ENCODE measurements around the gene TRIM38. TPM values are rescaled to one million over a fixed set of nuclear protein-coding genes. Genes with fewer than 3 reads are reported as not detected.
A peak's percentile ranks its signal among the peaks of the same experiment; 100 is the strongest.

Gene TRIM38
- total RNA-seq, 4 donors from 2014 or later, result 3.9 to 14.9 (median 6.4) TPM

DNA sequence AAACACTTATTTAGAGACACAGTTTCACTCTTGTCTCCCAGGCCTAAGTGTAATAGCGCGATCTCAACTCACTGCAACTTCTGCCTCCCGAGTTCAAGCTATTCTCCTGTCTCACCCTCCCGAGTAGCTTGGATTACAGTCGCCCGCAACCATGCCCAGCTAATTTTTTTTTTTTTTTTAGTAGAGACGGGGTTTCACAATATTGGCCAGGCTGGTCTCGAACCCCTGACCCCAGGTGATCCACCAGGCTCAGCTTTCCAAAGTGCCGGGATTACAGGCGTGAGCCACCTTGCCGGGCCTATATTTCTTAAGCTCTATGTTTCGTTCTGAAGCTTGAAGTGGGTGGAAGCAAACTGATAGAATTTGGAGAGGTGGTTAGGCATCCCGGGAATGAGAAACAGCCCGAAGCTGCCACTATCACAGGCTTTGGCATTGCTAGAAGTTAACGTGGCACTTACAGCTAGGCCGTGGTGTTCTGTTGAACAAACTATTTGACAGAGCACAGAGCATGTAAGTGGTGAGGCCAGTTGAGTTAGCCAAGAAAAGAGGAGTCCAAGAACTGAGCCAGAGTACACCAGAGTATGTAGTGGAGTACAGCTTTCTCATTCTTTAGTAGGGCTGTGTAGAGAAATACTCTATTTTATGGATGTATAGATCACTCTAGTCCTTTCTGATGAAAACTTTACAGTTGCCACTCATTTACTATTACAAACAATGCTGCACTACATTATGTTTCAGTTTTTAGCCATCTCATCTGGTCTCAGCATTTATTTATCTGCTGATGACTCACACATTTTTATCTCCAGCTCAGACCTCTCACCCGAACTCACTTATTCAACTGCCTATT is 62.7 kb downstream of the TRIM38 start:
- 81% methylated on average over 17 of the region's 17 CpGs for WGBS
- peak overlapping the region; percentile 69 for H3K4me3 ChIP-seq

DNA sequence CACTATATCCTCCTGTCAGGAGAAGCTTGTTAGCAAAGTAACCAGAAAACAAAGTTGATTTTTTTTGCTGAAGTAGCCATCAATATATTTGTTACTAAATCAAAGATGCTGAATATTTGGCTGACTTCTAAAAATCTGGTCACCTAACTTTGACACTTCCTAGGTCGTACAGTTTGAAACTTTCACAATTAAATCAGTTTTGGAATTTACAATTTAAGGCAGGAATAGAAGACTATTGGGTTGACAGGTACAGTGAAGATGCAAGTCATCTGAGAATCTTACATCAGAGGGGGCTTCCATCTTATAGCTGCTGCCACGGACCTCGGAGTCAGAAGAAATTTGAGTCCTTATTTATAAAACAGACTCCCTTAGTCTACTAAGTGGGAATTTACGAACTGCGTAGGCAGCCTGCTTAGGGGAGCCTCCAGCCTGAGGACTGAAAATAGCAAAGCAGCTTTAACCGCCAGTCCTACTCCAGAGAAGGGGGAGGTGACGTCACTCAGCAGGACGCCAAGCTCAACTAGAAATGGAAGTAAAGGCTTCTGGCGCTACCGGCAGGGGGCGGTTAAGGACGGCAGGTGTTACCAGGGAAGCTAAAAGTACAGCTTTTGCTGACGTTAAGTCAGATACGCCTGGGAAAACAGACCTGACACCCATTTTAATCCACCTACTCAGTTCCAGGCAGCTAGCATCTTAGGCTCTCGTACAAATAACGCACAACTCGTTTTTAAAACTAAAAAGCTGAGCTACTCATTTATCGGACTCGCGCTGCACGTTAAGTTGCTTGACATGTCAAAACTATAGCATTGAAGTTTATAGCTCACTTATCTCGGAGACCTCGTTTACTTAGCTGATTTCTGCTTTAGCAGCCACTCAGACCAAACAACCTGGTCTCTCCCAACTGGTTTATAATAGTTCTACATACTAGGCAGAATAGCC is 63.6 kb downstream of the TRIM38 start:
- H3K36me3 ChIP-seq, result no peaks in the 10 kb centered on the region

More for the DNA sequence above, 62.7 kb downstream of the TRIM38 start:
- no peaks in the 10 kb centered on the region for H3K27me3 ChIP-seq
- H3K4me1 ChIP-seq, result peaks cover 33% of the 10 kb centered on the region
- DNase-seq (ENCODE audit: low spot score in 2 of 2), result no peak
- H3K27ac ChIP-seq, result peak overlapping the region; percentile 85
- TF ChIP-seq POLR2AphosphoS5 (IDR thresholded peaks at IDR 0.05), result no peak
- H3K36me3 ChIP-seq, result no peaks in the 10 kb centered on the region
- no peaks in the 10 kb centered on the region for H3K9me3 ChIP-seq

DNA sequence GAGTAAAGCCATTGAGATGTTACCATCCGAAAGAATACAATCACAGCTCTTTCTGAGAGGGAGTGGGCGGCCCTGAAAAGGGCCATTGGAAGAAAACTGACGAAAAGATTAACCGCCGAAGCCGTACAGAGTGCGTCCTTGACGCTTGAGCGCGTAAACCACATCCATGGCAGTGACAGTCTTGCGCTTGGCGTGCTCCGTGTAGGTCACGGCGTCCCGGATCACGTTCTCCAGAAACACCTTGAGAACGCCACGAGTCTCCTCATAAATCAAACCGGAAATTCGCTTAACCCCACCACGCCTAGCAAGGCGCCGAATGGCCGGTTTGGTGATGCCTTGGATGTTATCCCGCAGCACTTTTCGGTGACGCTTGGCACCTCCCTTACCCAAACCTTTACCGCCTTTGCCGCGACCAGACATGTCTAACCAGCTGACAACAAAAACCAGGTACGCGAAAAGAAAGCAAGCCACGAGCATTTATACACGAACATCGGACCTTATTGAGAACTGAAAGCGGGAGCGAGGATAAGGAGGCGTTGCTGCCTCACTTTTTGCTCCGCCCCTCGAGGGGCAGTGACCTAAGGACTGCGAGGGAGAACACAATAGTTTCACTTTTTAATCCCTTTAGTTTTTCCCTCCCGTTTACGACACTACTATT is 64.4 kb downstream of the TRIM38 start:
- H3K36me3 ChIP-seq, result no peaks in the 10 kb centered on the region
- WGBS, result 0% methylated on average over 37 of the region's 44 CpGs
- TF ChIP-seq POLR2AphosphoS5 (IDR thresholded peaks at IDR 0.05) (peak; percentile 56 to 99 (median 83)), EP300 (IDR thresholded peaks at IDR 0.05) (no peak), POLR2A (IDR thresholded peaks at IDR 0.05) (peak in 1 of 2 donors; percentile 81)

More for the DNA sequence above, 63.6 kb downstream of the TRIM38 start:
- peak overlapping the region; percentile 69 for H3K4me3 ChIP-seq
- peak overlapping the region; percentile 85 for H3K27ac ChIP-seq
- H3K27me3 ChIP-seq, result no peaks in the 10 kb centered on the region
- TF ChIP-seq, protein P1, sequence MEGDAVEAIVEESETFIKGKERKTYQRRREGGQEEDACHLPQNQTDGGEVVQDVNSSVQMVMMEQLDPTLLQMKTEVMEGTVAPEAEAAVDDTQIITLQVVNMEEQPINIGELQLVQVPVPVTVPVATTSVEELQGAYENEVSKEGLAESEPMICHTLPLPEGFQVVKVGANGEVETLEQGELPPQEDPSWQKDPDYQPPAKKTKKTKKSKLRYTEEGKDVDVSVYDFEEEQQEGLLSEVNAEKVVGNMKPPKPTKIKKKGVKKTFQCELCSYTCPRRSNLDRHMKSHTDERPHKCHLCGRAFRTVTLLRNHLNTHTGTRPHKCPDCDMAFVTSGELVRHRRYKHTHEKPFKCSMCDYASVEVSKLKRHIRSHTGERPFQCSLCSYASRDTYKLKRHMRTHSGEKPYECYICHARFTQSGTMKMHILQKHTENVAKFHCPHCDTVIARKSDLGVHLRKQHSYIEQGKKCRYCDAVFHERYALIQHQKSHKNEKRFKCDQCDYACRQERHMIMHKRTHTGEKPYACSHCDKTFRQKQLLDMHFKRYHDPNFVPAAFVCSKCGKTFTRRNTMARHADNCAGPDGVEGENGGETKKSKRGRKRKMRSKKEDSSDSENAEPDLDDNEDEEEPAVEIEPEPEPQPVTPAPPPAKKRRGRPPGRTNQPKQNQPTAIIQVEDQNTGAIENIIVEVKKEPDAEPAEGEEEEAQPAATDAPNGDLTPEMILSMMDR (IDR thresholded peaks at IDR 0.05), result peak; percentile 54 to 83
- TF ChIP-seq POLR2AphosphoS5 (IDR thresholded peaks at IDR 0.05), result no peak
- under 1% methylated on average over 23 of the region's 23 CpGs for WGBS
- peaks cover 26% of the 10 kb centered on the region for H3K4me1 ChIP-seq
- H3K9me3 ChIP-seq, result no peaks in the 10 kb centered on the region
- peak; percentile 94 to 96 for DNase-seq (ENCODE audit: low spot score in 2 of 2)

DNA sequence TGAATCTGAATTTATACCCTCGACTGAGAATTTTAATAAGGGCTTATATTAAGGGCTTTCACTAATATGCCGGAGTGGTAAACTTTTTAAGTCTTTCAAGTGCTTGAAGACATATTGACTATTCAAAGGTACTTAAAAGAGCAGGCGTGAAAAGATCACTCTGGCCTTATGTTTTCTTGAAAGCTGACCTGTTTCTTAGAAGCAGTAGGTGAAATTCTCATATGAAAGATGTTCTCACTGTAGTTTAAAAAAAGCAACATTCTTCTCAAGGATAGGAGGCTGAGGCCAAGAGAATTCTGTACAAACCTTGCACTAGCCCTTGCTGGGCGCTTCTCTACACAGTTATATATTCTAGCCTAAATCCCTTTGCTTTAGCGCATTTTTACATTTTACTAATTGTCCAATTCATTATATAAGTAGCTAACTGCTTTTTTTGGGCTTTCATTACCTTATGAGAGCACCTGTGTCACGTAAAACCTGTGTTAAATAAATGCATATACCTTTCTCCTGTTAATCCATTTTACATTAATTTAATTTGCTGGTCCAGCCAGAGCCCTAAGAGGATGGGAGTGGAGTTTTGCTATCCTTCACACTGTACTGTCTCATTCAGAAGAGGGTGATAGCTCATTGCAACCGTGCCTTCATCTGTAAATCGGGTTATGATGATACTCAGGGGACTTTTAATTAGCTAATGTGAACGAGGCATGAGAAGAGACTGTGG is 65.0 kb downstream of the TRIM38 start:
- Histone ChIP-seq H3K4me1 (peaks cover 37% of the 10 kb centered on the region), H3K27me3 (no peaks in the 10 kb centered on the region), H3K4me3 (peak overlapping the region; percentile 69), H3K9me3 (no peaks in the 10 kb centered on the region), H3K27ac (peak overlapping the region; percentile 85), H3K36me3 (no peaks in the 10 kb centered on the region)
- DNase-seq (ENCODE audit: low spot score in 2 of 2), result no peak
- WGBS, result 55% methylated on average over 9 of the region's 9 CpGs
- no peak for TF ChIP-seq POLR2AphosphoS5 (IDR thresholded peaks at IDR 0.05)
- no peak for TF ChIP-seq EP300 (IDR thresholded peaks at IDR 0.05)
- no peak for TF ChIP-seq POLR2A (IDR thresholded peaks at IDR 0.05)
- TF ChIP-seq, protein P1 (IDR thresholded peaks at IDR 0.05), result no peak

More for the DNA sequence above, 64.4 kb downstream of the TRIM38 start:
- no peaks in the 10 kb centered on the region for H3K9me3 ChIP-seq
- H3K27ac ChIP-seq, result peak overlapping the region; percentile 85
- peak overlapping the region; percentile 69 for H3K4me3 ChIP-seq
- peaks cover 30% of the 10 kb centered on the region for H3K4me1 ChIP-seq
- peak; percentile 93 for DNase-seq (ENCODE audit: low spot score in 2 of 2)
- no peaks in the 10 kb centered on the region for H3K27me3 ChIP-seq

DNA sequence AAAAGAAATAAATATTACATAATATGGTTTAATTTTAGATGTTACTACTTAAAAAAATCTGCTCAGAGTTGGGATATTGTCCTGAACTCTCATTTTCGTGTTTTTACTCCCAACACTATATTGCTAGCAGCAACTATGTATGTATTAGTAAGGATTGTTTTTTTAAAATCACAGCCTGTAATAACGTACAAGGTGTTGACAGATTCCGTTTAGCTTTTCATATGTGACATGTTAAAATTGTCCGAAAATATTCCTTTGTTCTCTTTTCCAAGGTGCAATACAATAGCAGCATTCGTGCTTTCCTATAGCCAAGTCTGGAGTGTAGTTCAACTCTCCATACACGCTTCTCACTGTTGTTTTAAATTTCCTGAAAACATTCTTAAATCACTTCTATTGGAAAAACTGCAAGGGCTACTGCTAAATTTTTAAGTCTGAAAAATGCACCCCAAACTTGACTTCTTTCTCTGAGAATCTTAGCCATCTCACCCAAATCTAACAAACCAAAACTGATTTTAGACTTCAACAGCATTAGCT is 65.7 kb downstream of the TRIM38 start:
- Histone ChIP-seq H3K4me1 (peaks cover 42% of the 10 kb centered on the region), H3K4me3 (no peak overlapping the region), H3K36me3 (no peaks in the 10 kb centered on the region), H3K27me3 (no peaks in the 10 kb centered on the region), H3K9me3 (no peaks in the 10 kb centered on the region), H3K27ac (no peak overlapping the region)
- 84% methylated on average over 6 of the region's 6 CpGs for WGBS
- TF ChIP-seq EP300 (IDR thresholded peaks at IDR 0.05), result no peak
- no peak for TF ChIP-seq POLR2AphosphoS5 (IDR thresholded peaks at IDR 0.05)
- TF ChIP-seq POLR2A (IDR thresholded peaks at IDR 0.05), result no peak
- TF ChIP-seq, protein P1 (IDR thresholded peaks at IDR 0.05), result no peak
- DNase-seq (ENCODE audit: low spot score in 2 of 2), result no peak

Measured in suprapubic skin (tissue), 4 donors.